UCSD-AML1 (cell line): ENCODE measurements around the gene MCL1.

Experiments
- DNase-seq: peaks from one replicate; lab custom pipeline; 2025; ENCODE audit not compliant: unreplicated experiment; lab: John Stamatoyannopoulos, UW

MCL1 gene

DNA sequence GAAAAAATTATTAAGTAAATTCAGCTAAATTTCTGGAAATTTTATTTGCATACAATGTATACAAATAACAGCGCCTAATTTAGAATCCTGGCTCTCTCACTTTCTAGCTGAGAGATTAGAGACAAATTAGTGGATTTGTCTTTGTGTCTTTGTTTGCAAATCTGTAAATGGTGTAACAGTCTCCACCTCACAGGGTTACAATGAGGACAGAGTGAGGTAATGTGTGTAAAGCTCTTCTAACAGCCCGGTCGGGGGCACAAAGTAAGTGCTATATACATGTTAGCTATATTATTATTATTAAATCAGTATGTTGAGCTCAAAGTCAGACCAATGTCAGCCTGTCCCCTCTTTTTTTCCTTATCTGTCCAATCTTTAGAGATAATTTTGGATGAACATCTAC is 35.2 kb downstream of the MCL1 start:
- DNase-seq, result no peak

DNA sequence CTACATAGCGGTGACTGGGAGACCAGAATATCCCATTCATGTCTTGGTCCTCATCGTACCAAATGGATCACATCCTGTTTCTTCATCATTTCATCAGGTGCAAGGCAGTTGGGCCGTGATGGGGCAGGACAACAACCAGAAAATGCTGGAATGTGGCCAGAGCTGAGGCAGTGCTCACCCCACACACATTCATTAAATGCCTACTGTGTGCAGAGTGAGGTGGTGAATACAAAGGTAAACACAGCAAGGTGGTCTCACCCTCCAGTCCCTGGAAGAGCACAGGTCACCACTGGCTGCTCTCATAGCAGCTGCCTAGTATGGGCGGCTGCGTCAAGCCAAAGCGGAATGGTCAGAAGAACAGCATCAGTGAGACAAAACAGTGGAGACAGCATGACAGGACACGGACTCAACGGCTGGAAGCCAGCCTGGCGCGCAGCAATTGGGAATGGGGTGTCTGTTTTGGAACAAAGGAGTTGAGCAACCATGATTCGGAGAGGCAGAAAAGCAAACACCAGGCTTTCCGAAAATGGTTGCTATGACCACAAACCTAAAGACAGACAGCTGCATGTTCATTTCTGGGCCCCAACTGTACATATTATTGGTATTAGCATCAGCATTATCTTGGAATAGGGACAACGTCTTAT is 35.8 kb downstream of the MCL1 start:
- DNase-seq, result no peak

GRCh38 chr1:150537732-150538684 is 41.4 kb downstream of the MCL1 start:
- no peak for DNase-seq

DNA sequence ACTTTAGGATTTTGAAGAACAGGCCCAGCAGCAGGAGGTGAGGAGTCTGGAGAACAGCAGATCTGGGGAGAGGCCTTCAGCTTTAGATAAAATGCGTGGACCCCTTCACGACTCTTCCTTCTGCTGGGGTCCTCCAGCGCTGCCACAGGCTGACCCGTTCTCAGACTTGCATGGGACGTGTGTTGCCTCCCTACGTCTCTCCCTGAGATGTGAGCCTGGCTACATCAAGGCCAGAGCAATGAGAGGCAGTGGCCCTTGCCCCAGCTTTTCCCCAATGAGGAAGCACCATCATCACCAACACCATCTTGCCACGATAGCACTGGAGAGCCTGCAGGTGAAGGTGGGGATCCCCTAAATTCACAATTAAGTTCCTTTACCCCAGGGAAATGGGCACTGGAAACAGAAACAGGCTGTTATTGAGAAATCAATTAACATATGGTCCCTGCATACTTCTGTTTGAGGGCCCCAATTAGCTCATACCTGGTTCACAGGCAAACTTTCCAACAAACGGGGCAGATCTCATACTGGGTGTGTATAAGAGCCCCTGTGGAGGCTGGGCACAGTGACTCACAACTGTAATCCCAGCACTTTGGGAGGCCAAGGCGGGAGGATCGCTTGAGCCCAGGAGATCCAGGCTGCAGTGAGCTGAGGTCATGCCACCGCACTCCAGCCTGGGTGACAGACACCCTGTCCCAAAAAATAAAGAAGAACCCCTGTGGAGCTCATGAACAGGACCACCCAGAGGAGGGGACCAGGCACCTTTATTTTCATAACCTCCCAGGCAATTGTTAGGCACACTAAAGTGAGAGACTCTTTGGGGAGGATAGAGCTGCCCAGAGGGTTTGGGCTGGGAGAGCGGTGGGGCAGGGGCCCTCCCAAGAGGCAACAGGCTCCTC is 42.3 kb downstream of the MCL1 start:
- no peak for DNase-seq

- DNase-seq, result no peak
Measured at GRCh38 chr1:150535511-150536287, 43.7 kb downstream of the MCL1 start.

DNA sequence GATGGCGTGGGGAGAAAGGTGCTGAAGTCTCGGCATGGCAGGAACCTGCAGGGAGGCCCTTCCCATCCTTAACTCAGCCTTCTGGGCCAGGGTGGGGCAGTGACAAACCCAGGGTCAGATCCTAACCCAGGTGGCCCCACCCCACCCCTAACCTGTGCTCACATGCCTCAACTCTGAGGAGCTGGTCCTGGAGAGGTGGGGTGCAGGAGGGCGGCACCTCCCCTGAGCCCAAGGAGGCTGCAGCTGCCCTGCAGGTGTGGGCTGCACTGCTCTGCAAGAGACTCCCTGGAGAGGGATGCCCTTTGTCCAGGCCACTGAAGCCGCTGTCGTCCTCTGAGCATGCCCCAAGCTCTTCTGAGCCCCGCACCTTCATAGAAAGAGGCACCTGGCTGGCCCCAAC is 45.4 kb downstream of the MCL1 start:
- DNase-seq, result no peak

- no peak for DNase-seq
Measured at GRCh38 chr1:150532860-150533259, 46.5 kb downstream of the MCL1 start.

DNA sequence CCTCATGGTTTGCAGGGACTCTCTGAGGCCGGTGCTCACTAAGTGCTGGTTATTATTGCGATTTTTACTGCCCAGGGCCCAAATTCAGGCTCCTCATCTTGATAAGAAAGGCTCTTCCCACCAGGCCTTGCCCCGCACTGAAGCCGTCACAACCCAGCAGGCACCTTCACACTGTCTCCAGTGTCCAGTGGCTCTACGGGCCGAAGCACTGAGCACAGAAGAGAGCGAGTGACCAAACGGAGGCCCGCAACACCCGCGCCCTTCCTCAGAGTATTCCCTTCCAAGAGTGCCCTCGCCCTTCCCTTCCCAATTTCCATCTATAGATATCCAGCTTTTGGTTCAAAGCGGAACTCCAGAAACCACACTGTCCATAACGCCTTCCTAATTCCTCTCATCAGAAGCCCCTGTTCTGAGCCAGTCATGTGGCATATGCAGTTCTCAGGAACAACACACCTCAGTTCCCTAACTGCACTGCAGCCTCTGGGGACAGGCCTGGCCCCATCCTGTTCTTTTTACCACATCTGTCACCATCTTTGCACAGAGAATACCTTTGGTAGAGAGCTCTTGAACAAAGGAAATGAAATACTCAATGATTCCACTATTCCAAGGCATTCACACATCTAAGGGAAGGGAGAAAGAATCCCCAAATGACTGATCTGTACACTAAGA is 48.8 kb downstream of the MCL1 start:
- DNase-seq, result no peak

GRCh38 chr1:150529017-150529416 is 50.4 kb downstream of the MCL1 start:
- DNase-seq, result no peak

DNA sequence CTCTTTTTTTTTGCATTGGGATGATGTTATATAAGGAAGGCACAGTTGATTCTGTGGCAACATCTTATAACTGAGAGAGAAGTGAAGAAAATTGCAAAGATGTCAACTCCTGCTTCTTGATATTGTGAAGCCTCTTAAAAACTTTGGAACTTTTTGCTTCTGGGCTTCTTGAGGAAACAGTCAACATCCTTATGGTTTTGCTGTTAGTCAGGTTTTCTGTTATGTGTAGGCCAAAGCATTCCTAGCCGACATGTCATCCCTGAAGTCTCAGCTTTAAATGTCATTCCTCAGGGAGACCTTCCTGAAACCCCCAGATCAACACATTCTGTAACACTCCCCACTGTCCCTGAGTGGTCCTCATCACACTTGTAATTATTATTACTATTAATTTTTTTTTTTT is 51.2 kb downstream of the MCL1 start:
- no peak for DNase-seq

GRCh38 chr1:150525348-150525747 is 54.1 kb downstream of the MCL1 start:
- no peak for DNase-seq
